Endodermal cell (in vitro differentiated cells): ENCODE data around the gene SEC16A. TPM values are rescaled to one million over a fixed set of nuclear protein-coding genes. Genes with fewer than 3 reads are reported as not detected.
A peak's percentile ranks its signal among the peaks of the same experiment; 100 is the strongest.

ENCODE experiments used
- DNase-seq: peaks from one replicate; pipeline ENCODE4 v3.0.0-alpha.2; 2017
- H3K27ac ChIP-seq: 2 replicates; pipeline ENCODE4 v1.5.1; 2013; ENCODE audit warnings: mild to moderate bottlenecking, low read depth, low read length, moderate library complexity
- H3K27me3 ChIP-seq: 2 replicates; pipeline ENCODE4 v1.6.1; 2013; ENCODE audit warnings: mild to moderate bottlenecking, low read length, moderate library complexity; ENCODE audit not compliant: insufficient read depth, control insufficient read depth, poor library complexity, severe bottlenecking
- H3K36me3 ChIP-seq: 2 replicates; pipeline ENCODE4 v1.7.0; 2013; ENCODE audit warnings: mild to moderate bottlenecking, low read length, moderate library complexity; ENCODE audit not compliant: control insufficient read depth, insufficient read depth
- H3K4me1 ChIP-seq: one replicate; pipeline ENCODE4 v1.7.0; 2013; ENCODE audit warnings: low read length; ENCODE audit not compliant: control insufficient read depth, insufficient read depth
- H3K4me3 ChIP-seq: 2 replicates; pipeline ENCODE4 v1.5.1; 2013; ENCODE audit warnings: mild to moderate bottlenecking, low read length, moderate library complexity
- H3K9ac ChIP-seq: 2 replicates; pipeline ENCODE4 v1.6.1; 2013; ENCODE audit warnings: mild to moderate bottlenecking, low read length, moderate library complexity; ENCODE audit not compliant: poor library complexity, severe bottlenecking; ENCODE audit errors: extremely low read depth
- H3K9me3 ChIP-seq: 2 replicates; pipeline ENCODE4 v1.6.1; 2013; ENCODE audit warnings: mild to moderate bottlenecking, low read length, moderate library complexity; ENCODE audit not compliant: control insufficient read depth
- H3K27ac Mint-ChIP-seq: 2 replicates; pipeline ENCODE4 v1.8.0; 2020; ENCODE audit warnings: mixed read lengths
- H3K27me3 Mint-ChIP-seq: 2 replicates; pipeline ENCODE4 v1.8.0; 2021; ENCODE audit warnings: mild to moderate bottlenecking, mixed read lengths; ENCODE audit not compliant: insufficient read depth
- H3K36me3 Mint-ChIP-seq: 2 replicates; pipeline ENCODE4 v1.8.0; 2020; ENCODE audit warnings: low read depth, mixed read lengths
- H3K4me1 Mint-ChIP-seq: 2 replicates; pipeline ENCODE4 v1.8.0; 2020; ENCODE audit warnings: mixed read lengths
- H3K4me3 Mint-ChIP-seq: 2 replicates; pipeline ENCODE4 v1.8.0; 2020; ENCODE audit warnings: mild to moderate bottlenecking, moderate library complexity, mixed read lengths
- H3K9me3 Mint-ChIP-seq: 2 replicates; pipeline ENCODE4 v1.8.0; 2020; ENCODE audit warnings: mild to moderate bottlenecking, mixed read lengths
- WGBS, 2 experiments: methylation state at CpG; one replicate each; pipeline versions ENCODE4 v1.1.5 to v1.1.7; 2013; ENCODE audit warnings: missing lambda C conversion rate in 2 of 2, mixed read lengths in 1 of 2; ENCODE audit not compliant: insufficient coverage in 1 of 2, insufficient read length in 1 of 2; 5-methylcytosine and 5-hydroxymethylcytosine counted together
- total RNA-seq, 2 donors: library from RNA; stranded (reverse); fragmentation: NEBNext Ultra II Directional in 1 of 2; extraction: Animal tissue kit (Norgen Biotek cat#: 25700) in 1 of 2; gene quantifications; 2 replicates in 1 of 2; 3 replicates in 1 of 2; pipeline ENCODE4 v1.2.1, GENCODE V29; 2021
- TF ChIP-seq, protein P1 (sequence below): fragments of 200-600 bp; sonication (generic); conservative IDR thresholded peaks from 2 replicates; pipeline ENCODE4 v1.5.0; 2021; ENCODE audit warnings: antibody characterized with exemption, mild to moderate bottlenecking

Gene SEC16A
- total RNA-seq, 2 donors from 2014 or later, result 54.6 to 60.7 TPM

DNA sequence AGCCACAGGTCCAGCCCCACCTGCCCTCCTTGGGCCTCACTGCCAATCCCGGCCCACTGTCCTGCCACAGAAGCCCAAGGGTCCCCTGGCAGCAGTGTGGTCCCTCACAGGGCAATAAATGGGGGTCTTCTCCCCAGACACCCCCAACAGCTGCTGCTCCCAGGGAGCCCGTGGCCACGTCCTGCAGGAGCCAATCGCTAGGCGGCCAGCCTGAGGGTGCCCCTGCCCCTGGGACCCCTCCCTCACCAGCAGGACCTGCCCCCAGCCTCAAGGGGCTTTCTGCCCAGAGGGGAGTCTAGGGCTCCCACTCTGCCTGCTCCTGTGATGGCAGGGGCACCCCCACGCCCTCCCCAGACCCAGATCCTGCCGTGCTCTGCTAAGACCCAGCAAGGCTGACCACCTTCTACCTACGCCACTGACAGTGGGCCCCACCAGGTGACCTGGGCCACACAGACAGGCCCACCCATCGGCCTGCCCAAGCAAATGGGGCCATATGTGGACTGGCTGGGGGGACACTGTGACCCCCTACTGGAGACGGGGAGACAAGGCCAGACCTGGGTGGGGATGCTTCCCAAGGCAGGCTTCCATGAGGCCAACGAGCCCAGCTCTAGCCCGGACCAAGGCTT lies 46.0 kb upstream of the SEC16A start:
- Histone ChIP-seq H3K4me1 (peaks cover 8% of the 10 kb centered on the region), H3K9ac (no peak overlapping the region), H3K36me3 (no peaks in the 10 kb centered on the region), H3K9me3 (no peaks in the 10 kb centered on the region), H3K27ac (no peak overlapping the region), H3K27me3 (no peaks in the 10 kb centered on the region), H3K4me3 (no peak overlapping the region)
- 96 to 100% methylated on average over 9 to 12 of the region's 12 CpGs for WGBS, 2 experiments
- H3K27me3 Mint-ChIP-seq, result no peaks in the 10 kb centered on the region
- H3K36me3 Mint-ChIP-seq, result peaks cover 2% of the 10 kb centered on the region
- peaks cover 7% of the 10 kb centered on the region for H3K9me3 Mint-ChIP-seq
- no peak overlapping the region for H3K27ac Mint-ChIP-seq
- TF ChIP-seq, protein P1, sequence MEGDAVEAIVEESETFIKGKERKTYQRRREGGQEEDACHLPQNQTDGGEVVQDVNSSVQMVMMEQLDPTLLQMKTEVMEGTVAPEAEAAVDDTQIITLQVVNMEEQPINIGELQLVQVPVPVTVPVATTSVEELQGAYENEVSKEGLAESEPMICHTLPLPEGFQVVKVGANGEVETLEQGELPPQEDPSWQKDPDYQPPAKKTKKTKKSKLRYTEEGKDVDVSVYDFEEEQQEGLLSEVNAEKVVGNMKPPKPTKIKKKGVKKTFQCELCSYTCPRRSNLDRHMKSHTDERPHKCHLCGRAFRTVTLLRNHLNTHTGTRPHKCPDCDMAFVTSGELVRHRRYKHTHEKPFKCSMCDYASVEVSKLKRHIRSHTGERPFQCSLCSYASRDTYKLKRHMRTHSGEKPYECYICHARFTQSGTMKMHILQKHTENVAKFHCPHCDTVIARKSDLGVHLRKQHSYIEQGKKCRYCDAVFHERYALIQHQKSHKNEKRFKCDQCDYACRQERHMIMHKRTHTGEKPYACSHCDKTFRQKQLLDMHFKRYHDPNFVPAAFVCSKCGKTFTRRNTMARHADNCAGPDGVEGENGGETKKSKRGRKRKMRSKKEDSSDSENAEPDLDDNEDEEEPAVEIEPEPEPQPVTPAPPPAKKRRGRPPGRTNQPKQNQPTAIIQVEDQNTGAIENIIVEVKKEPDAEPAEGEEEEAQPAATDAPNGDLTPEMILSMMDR, result no peak
- no peak for DNase-seq
- no peak overlapping the region for H3K4me3 Mint-ChIP-seq
- H3K4me1 Mint-ChIP-seq, result no peaks in the 10 kb centered on the region

DNA sequence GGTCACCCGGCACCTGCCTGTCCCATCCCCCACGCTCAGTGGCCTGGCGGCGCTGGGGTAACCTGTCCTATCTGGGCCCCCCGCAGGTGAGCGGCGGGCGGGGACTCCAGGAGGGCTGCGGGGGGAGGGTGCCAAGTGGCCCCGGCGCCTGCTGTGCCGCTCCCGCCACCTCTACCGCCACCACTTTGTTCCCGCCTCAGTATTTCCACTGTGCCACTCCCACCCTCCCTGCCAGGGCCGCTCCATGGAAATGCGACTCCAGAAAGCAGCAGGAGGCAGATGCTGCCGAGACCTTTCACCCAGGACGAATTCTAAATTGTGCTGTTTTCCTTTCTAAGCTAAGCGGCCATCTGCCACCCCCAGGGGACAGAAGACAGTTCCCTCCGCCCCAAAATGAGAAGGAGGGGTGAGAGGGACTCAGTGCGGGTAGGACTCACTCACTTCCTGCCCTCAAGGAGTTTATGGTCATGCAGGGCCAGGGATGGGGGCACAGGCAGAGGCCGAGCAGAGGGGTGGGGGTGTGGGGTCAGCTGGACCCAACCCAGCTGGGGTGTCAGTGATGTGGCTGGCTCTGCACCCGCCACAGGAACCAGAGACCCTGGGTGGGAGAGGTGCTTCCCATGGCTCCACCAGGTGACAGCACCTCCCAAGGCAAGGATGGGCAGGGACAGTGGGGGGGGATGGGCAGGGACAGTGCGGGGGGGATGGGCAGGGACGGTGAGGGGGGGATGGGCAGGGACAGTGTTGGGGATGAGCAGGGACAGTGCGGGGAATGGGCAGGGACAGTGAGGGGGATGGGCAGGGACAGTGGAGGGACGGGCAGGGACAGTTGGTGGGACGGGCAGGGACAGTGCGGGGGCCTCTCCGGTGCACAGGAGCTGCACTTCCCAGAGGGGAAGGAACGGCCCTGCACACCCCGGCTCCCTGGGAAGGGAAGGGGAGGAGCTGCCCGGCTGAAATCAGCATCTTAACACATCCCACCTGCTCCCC lies 45.2 kb upstream of the SEC16A start:
- Histone ChIP-seq H3K9ac (no peak overlapping the region), H3K27ac (peak overlapping the region; percentile 96), H3K27me3 (no peaks in the 10 kb centered on the region), H3K36me3 (no peaks in the 10 kb centered on the region), H3K9me3 (no peaks in the 10 kb centered on the region), H3K4me1 (peaks cover 8% of the 10 kb centered on the region), H3K4me3 (no peak overlapping the region)
- Mint-ChIP-seq H3K4me3 (no peak overlapping the region), H3K27ac (no peak overlapping the region), H3K36me3 (peaks cover 2% of the 10 kb centered on the region), H3K4me1 (no peaks in the 10 kb centered on the region), H3K27me3 (no peaks in the 10 kb centered on the region), H3K9me3 (peaks cover 7% of the 10 kb centered on the region)
- TF ChIP-seq, protein P1, result no peak
- peak; percentile 82 for DNase-seq
- WGBS, 2 experiments, result 72 to 90% methylated on average over 6 to 32 of the region's 34 CpGs

DNA sequence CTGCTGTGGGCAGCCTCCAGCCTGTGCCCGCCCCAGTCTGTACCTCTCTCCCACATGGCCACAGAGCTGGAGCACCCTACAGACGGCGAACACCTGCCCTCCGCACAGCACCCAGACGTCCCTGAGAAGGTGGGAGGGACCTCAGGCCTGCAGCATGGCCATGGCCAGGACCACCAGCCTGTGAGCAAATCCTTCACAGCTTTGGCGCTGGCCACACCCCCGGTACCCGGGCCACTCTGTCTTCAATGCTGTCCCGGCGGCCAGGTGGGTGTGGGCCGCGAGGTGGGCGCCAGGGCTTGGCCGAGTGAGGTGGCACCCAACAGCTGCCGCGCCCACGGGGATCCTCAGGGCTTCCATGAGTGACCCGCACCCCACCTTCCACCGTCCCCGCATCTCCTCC lies 44.3 kb upstream of the SEC16A start:
- WGBS, 2 experiments, result 97 to 98% methylated on average over 12 to 20 of the region's 20 CpGs

More for the DNA sequence above, 44.3 kb upstream of the SEC16A start:
- Histone ChIP-seq H3K9ac (no peak overlapping the region), H3K4me1 (peaks cover 8% of the 10 kb centered on the region), H3K9me3 (no peaks in the 10 kb centered on the region), H3K36me3 (no peaks in the 10 kb centered on the region), H3K4me3 (no peak overlapping the region), H3K27ac (peak overlapping the region; percentile 96), H3K27me3 (no peaks in the 10 kb centered on the region)
- no peak overlapping the region for H3K27ac Mint-ChIP-seq
- H3K4me1 Mint-ChIP-seq, result no peaks in the 10 kb centered on the region
- no peaks in the 10 kb centered on the region for H3K27me3 Mint-ChIP-seq
- TF ChIP-seq, protein P1, result no peak
- peaks cover 3% of the 10 kb centered on the region for H3K36me3 Mint-ChIP-seq
- DNase-seq, result no peak
- H3K4me3 Mint-ChIP-seq, result no peak overlapping the region
- peaks cover 7% of the 10 kb centered on the region for H3K9me3 Mint-ChIP-seq
